ENCODE data around the gene ANGPTL8.

Gene ANGPTL8

GRCh38 chr19:11261431-11261970 lies 22.1 kb downstream of the ANGPTL8 start:
- no peak for DNase-seq (ENCODE audit: low spot score)

DNA sequence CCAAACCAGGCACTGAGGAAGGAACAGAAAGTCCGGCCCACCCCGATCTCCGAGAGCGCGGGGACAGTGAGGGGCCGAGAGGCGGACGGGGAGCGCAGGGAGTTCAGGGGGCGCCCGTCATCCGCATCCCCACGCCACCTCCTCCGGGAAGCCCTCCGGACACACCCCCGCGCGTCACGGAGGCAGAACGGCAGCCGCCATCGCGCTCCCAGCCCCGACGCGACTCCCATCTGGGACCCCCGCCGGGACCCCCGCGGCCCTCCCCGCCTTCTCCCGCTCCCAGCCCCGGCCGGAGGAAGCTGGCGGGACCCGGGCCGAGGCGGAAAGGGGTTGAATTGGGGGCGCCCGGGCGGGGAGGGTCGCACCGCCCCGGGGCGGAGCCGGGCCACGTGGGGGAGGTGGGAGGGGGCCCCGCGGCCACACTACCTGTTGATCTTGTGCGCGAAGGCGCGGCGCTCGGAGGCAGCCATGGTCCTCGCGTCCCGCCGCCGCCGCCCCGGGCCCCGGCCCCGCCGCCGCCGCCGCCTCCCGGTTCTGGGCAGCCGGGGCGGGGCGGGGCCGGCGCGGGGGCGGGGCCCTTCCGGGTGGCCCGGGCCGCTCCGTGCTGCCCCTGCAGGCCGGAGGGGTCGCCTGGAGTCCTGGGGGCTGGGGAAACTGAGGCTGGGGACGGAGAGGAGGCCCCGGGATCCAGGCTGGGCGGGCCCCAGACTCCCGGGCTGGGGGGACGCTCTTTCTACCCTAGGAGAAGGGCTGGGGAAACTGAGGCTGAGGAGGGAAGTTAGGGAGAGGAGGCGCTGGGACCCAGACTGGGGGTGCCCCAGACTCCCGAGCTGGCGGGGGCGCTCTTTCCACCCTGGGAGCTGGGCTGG lies 22.8 kb downstream of the ANGPTL8 start, which contains the start of gene DOCK6:
DOCK6 (minus strand) TSS at position 554 of the 869 bp plus-strand sequence; CDS start at position 470, 84 bp downstream.
- peak; percentile 47 for DNase-seq (ENCODE audit: low spot score)

DNA sequence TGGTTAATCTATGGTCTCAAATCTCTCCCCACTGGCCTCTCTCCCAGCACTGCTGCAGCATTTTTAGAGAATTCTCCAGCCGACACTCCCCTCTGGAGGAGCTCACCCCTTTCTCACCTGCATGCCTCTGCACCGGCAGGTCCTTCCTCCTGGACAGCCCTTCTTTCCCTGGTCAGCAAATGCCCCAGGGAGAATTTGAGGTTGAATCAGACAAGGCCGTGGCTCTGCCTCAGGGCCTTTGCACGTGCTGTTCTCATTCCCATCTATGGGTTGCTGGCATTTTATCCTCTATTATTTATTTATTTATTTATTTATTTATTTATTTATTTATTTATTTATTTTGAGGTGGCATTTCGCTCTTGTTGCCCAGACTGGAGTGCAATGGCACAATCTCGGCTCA lies 24.3 kb downstream of the ANGPTL8 start:
- DNase-seq (ENCODE audit: low spot score): no peak

DNA sequence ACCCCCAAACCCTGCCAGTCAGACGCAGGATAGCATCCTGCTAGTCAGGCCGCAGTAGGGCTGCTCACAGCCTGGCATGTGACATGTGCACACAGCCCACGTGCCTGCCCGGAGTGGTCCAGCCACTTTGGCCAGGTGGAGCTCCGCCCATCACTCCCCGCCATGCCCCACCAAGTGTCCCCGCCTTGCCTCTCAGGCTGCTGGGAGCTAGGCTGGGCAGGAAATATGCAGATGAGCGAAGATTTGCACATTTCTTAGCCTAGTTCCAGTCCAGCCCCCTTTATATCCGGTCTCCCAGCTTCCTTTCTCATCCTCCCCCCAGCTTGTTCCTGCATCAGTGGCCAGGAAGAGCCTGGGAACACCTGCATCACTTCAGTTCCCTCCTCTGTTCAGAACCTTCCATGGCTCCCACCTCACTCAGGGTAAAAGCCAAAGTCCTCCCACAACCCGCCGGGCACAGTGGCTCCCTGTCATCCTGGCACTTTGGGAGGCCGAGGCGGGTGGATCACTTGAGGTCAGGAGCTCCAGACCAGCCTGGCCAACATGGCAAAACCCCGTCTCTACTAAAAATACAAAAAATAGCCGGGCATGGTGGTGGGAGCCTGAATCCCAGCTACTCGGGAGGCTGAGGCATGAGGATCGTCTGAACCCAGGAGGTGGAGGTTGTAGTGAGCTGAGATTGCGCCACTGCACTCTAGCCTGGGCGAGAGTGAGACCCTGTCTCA lies 25.2 kb downstream of the ANGPTL8 start:
- DNase-seq (ENCODE audit: low spot score): no peak

DNA sequence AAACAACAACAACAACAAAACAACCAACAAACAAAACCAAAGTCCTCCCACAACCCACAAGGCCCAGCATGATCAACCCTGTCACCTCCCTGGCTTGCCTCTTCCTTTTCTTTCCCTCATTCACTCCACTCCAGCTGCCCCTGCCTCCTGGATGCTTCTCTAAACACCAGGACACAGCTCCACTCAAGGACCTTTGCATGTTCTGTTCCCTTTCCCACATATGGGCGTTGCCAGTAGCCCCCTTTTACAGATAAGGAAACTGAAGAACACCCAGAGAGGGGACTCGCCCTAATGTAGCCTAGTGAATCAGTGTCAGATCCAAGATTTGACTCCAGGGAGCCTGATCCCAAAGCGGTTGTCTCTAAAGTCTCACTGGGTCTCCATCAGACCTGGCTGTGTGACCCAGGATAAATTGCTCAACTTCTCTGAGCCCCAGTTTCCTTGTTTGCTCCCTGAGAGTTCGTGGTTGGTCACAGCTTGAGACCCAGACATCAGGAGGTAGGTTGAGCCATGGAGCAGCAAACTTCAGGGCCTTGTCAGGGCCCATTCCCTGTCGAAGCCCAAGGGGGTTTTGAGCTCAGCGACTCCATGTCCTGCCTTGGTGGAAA lies 25.9 kb downstream of the ANGPTL8 start:
- no peak for DNase-seq (ENCODE audit: low spot score)

GRCh38 chr19:11265785-11266236 lies 26.4 kb downstream of the ANGPTL8 start:
- no peak for DNase-seq (ENCODE audit: low spot score)

DNA sequence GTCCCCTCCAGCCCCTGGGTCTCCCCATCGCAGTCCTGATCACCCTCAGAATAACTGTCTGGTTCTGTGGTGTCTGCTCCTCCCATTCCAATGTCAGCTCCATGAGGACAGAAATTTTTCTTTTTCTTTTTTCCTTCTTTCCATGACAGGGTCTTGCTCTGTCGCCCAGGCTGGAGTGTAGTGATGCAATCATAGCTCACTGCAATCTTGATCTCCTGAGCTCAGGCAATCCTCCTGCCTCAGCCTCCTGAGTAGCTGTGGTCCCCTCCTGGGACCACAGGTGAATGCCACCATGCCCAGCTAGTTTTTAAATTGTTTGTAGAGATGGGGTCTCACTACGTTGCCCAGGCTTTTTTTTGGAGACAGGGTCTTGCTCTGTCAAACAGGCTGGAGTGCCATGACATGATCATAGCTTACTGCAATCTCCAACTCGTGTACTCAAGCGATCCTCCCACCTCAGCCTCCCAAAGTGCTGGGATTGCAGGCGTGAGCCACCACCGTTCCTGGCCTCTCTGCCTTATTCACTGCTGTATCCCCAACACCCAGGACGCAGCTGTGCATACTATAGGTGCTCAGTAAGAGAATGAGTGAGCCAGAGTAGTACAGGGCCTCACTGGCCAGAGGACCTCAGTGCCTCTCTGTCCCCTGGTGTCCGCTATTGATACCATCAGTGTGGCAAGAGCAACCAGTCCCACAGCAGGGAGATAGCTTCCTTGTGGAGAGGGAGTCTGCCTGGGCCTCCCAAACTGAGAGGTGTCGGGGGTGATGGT lies 28.1 kb downstream of the ANGPTL8 start:
- no peak for DNase-seq (ENCODE audit: low spot score)

DNA sequence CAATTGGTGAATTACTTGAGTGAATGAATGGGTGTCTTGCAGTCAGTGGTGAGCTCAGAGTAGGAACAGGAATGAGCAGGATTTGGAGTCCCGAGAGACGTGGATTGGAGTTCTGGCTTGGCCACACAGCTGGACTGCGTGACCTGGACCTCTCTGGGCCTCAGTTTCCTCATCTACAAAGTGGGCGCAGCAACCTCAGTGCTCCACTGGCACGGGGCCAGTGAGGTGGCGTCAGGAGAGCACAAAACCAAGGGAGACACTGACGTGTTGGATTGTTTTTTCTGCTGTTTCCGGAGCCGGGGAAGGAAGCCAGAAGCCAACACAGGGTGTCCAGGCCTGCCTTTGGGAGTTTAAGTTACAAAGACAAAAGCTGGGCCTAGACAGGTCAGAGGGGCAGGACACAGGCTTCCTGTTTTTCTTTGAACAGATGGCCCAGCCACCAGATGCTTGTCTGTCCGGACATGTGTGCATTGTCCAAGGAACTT lies 29.4 kb downstream of the ANGPTL8 start:
- no peak for DNase-seq (ENCODE audit: low spot score)

- DNase-seq (ENCODE audit: low spot score): no peak
Observed at GRCh38 chr19:11269408-11269807, 30.0 kb downstream of the ANGPTL8 start.

- no peak for DNase-seq (ENCODE audit: low spot score)
Observed at GRCh38 chr19:11273296-11273695, 33.9 kb downstream of the ANGPTL8 start.

GRCh38 chr19:11273989-11274388 lies 34.6 kb downstream of the ANGPTL8 start:
- DNase-seq (ENCODE audit: low spot score): no peak

DNA sequence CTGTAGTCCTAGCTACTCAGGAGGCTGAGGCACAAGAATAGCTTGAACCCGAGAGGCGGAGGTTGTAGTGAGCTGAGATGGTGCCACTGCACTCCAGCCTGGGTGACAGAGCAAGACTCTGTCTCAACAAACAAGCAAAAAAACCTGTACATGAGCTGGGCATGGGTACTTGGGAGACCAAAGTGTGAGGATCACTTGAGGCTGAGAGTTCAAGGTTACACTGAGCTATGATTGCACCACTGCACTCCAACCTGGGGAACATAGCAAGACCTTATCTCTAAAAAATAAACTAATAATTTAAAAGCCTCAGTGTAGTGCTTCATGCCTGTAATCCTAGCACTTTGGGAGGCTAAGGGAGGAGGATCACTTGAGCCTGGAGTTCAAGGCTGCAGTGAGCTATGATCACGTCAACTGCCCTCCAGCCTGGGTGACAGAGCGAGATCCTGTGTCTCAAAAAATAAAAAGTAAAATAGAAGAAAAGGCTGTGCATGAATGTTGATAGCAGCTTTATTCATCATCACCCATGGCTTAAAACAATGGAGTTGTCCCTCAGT lies 35.2 kb downstream of the ANGPTL8 start:
- no peak for DNase-seq (ENCODE audit: low spot score)

DNA sequence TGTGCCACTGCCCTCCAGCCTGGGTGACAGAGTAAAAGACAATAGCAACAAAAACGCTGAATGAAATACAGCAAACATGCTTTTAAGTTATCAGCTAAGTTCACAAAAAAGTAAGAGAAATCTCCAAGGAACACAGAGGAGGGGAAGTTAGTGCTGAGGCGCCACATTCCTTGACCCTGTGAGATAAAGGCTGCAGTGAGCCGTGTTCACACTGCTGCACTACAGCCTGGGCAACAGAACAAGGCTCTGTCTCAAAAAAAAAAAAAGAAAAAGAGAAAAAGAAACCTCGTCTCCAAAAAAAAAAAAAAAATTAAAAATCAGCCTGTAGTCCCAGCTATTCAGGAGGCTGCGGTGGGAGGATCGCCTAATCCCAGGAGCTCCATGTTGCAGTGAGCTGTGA lies 39.3 kb downstream of the ANGPTL8 start:
- DNase-seq (ENCODE audit: low spot score): no peak

GRCh38 chr19:11279505-11280236 lies 40.3 kb downstream of the ANGPTL8 start:
- no peak for DNase-seq (ENCODE audit: low spot score)

DNA sequence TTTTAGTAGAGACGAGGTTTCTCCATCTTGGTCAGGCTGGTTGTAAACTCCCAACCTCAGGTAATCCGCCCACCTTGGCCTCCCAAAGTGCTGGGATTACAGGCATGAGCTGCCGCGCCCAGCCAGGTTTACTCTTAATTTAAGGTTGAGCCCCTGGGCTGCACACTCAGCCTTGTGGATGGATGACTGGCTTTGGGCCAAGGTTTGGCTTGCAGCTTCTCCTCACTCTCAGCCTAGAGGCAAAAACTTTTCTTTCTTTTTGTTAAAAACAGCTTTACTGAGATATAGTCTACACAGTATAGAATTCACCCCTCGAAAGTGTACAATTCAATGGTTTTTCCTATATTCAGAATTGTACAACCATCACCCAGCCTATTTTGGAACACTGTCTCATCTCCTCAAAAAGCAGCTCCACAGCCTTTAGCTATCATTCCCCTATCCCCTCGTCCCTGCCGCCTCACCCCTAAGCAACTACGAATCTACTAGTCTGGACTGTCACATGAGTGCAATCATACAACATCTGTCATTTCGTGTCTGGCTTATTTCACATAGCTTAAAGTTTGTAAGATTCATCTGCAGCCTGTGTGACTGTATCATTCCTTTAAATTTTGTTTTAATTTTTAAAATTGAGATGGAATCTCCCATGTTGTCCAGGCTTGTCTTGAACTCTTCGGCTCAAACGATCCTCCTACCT lies 42.1 kb downstream of the ANGPTL8 start:
- no peak for DNase-seq (ENCODE audit: low spot score)

- DNase-seq (ENCODE audit: low spot score): no peak
Observed at GRCh38 chr19:11284515-11284914, 45.1 kb downstream of the ANGPTL8 start.

GRCh38 chr19:11286312-11286974 lies 47.0 kb downstream of the ANGPTL8 start:
- no peak for DNase-seq (ENCODE audit: low spot score)

DNA sequence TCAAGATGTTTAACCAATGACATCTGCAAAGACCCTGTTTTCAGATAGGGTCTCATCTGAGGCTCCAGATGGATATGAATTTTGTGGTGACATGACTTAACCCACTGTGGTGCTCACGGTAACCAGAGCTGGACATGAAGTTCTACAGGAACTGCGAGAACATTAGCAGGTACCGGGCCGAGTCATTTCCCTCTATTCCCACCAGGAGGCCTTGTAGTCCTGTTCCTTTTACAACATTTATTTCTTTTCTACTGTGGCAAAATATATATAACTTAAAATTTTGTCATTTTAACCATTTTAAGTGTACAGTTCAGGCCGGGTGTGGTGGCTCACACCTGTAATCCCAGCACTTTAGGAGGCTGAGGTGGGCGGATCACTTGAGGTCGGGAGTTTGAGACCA lies 48.9 kb downstream of the ANGPTL8 start:
- DNase-seq (ENCODE audit: low spot score): no peak

DNA sequence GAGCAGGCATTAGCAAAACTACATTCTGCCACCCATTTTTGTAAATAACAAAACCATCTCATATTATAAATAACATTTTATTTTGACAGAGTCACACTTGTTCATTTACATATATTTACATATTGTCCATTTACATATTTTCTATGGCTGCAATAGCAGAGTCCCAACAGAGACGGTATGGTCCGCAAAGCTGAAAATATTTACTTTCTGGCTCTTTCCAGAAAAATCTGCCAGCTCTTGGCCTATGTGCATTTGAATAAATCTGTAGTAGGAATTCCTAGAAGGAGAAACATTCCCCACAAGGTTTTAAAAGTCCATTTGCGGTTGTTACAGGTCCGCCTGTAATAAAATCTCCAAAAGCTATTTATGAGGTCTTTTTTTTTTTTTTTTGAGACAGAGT lies 50.8 kb downstream of the ANGPTL8 start:
- DNase-seq (ENCODE audit: low spot score): no peak

Data from germinal center (tissue), 1 donor.